ENCODE data around the gene NUDT6. TPM values are rescaled to one million over a fixed set of nuclear protein-coding genes. Genes with fewer than 3 reads are reported as not detected.

Gene NUDT6
- polyA plus RNA-seq, 1 donor from 2014 or later: 12.4 TPM

GRCh38 chr4:122896270-122896669 is 26.1 kb downstream of the NUDT6 start:
- Histone ChIP-seq H3K9ac (ENCODE audit: low read length) (no peak overlapping the region), H3K27ac (ENCODE audit: low read length) (no peak overlapping the region), H3K4me3 (ENCODE audit: low read length) (no peak overlapping the region), H4K20me1 (ENCODE audit: insufficient read depth) (no peaks in the 10 kb centered on the region), H3F3A (ENCODE audit: insufficient read depth, low read length, poor library complexity, severe bottlenecking) (no peaks in the 10 kb centered on the region), H3K36me3 (ENCODE audit: insufficient read depth, low read length) (no peaks in the 10 kb centered on the region), H3K27me3 (ENCODE audit: insufficient read depth, low read depth, low read length) (no peaks in the 10 kb centered on the region), H3K4me2 (ENCODE audit: low read length) (no peak overlapping the region), H2AFZ (ENCODE audit: low read depth, low read length) (no peak overlapping the region), H3K79me2 (replicated peaks; ENCODE audit: insufficient read depth, low read length) (no peaks in the 10 kb centered on the region), H3K9me2 (ENCODE audit: insufficient read depth, low read length) (peaks cover 2% of the 10 kb centered on the region), H3K9me3 (ENCODE audit: low read length) (no peaks in the 10 kb centered on the region)
- TF ChIP-seq TAF1 (IDR thresholded peaks at IDR 0.05; ENCODE audit: low read depth) (no peak), SMC3 (conservative IDR thresholded peaks at IDR 0.05; ENCODE audit: poor library complexity) (no peak), RAD21 (conservative IDR thresholded peaks at IDR 0.05) (no peak), EP300 (conservative IDR thresholded peaks at IDR 0.05; ENCODE audit: poor library complexity, severe bottlenecking) (no peak), REST (IDR thresholded peaks at IDR 0.05; ENCODE audit: borderline replicate concordance) (no peak), POLR2AphosphoS5 (IDR thresholded peaks at IDR 0.05) (no peak), CTCF (IDR thresholded peaks at IDR 0.05; ENCODE audit: poor library complexity, severe bottlenecking) (no peak)

- no peak overlapping the region for H3K9ac ChIP-seq (ENCODE audit: low read length)
- no peaks in the 10 kb centered on the region for H4K20me1 ChIP-seq (ENCODE audit: insufficient read depth)
- H3K79me2 ChIP-seq (replicated peaks; ENCODE audit: insufficient read depth, low read length): no peaks in the 10 kb centered on the region
- H3K9me3 ChIP-seq (ENCODE audit: low read length): no peaks in the 10 kb centered on the region
- H3F3A ChIP-seq (ENCODE audit: insufficient read depth, low read length, poor library complexity, severe bottlenecking): no peaks in the 10 kb centered on the region
- no peak overlapping the region for H3K4me3 ChIP-seq (ENCODE audit: low read length)
- H3K36me3 ChIP-seq (ENCODE audit: insufficient read depth, low read length): no peaks in the 10 kb centered on the region
- peaks cover 2% of the 10 kb centered on the region for H3K9me2 ChIP-seq (ENCODE audit: insufficient read depth, low read length)
- H3K27me3 ChIP-seq (ENCODE audit: insufficient read depth, low read depth, low read length): no peaks in the 10 kb centered on the region
- no peak overlapping the region for H3K27ac ChIP-seq (ENCODE audit: low read length)
- H2AFZ ChIP-seq (ENCODE audit: low read depth, low read length): no peak overlapping the region
- H3K4me2 ChIP-seq (ENCODE audit: low read length): no peak overlapping the region
- no peak for TF ChIP-seq RAD21 (conservative IDR thresholded peaks at IDR 0.05)
- no peak for TF ChIP-seq POLR2AphosphoS5 (IDR thresholded peaks at IDR 0.05)
- no peak for TF ChIP-seq MXI1 (conservative IDR thresholded peaks at IDR 0.05; ENCODE audit: poor library complexity, severe bottlenecking)
- no peak for TF ChIP-seq EZH2 (IDR thresholded peaks at IDR 0.05; ENCODE audit: borderline replicate concordance, insufficient read depth, low read length, poor library complexity, severe bottlenecking)
These were observed 26.9 kb downstream of the NUDT6 start for GRCh38 chr4:122895336-122895995.

Measured in neural cell (in vitro differentiated cells).